Measurements from ENCODE around the gene KRTAP1-1.
"Not testable (repeated sequence)": the region's sequence is repeated elsewhere in the genome, so short reads cannot be mapped to it uniquely, and the experiment has no call there.

Gene KRTAP1-1

DNA sequence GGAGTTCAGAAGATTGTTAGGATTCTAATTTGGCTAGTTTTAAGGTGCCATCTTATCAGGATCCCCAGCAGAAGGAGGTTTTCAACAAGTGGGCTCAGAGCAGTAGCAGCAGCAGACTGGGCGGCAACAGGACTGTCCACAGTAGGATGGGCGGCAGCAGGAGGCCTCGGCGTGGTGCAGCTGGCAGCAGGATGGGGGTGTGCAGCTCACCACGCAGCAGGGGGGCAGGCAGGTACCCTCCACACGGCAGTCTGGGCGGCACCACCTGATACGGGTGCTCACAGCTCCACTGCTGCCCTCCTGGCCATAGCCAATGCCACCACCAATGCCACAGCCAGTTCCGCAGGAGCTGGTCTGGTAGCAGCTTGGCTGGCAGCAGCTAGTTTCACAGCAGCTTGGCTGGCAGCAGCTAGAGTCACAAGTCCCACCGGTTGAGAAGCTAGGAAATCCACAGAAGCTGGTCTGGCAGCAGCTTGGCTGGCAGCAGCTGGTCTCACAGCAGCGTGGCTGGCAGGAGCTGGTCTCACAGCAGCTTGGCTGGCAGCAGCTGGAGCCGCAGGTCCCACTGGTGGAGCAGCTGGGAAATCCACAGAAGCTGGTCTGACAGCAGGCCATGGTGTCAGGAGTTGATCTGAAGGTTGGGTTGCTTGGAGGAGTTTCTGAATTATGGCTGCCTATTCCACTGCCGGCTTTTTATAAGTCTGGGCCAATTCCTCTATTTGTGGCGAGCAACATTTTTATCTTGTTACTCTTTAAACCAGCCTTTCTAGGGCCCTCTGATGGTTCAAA lies at the start of gene KRTAP1-1:
TSS of gene KRTAP1-1 (minus strand) at position 668 of the 789 bp plus-strand sequence. CDS start at position 615, 53 bp downstream.
- peak in 2 of 3 experiments; percentile 53 to 78 for DNase-seq

GRCh38 chr17:41088760-41089352 lies 47.6 kb upstream of the KRTAP1-1 start:
- DNase-seq, result not testable (repeated sequence)

DNA sequence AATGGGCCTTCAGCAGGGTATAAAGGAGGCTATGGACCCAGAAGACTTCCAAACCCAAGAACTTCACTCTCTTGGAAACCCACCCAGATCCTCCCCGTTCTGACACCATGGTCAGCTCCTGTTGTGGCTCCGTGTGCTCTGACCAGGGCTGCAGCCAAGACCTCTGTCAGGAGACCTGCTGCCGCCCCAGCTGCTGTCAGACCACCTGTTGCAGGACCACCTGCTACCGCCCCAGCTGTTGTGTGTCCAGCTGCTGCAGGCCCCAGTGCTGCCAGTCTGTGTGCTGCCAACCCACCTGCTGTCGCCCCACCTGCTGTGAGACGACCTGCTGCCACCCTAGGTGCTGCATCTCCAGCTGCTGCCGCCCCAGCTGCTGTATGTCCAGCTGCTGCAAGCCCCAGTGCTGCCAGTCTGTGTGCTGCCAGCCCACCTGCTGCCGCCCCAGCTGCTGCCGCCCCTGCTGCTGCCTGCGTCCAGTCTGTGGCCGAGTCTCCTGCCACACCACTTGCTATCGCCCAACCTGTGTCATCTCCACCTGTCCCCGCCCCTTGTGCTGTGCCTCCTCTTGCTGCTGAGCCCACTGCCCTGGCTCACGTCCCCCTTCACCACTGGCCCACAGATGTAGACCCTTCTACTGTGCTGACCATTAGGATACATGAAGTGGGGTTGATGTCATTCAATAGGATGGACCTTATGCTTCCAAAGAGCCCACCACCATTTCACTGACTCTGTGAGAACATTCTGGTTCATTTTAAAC lies 43.0 kb upstream of the KRTAP1-1 start, which contains the start of gene KRTAP4-7:
TSS of gene KRTAP4-7 (plus strand) at position 51 of the 757 bp plus-strand sequence. CDS start at position 108, 57 bp downstream.
- not testable (repeated sequence) for DNase-seq

DNA sequence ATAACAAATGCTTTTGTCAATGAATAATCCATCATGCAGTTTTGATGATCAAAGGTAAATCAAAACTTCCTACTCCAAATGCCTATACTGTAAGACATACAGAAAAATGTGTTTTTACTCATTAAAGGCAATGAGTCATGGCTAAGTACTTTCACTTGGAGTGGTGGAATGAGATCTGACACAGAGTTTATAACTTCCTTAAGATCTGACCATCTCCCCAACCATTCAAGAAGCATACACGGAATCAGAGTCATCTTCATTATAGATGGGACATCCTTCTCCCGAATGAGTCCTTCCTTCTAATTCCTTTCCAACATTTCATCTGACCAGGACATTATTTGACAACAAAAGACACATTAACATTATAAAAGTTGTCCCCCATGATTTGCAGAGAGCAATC lies 42.2 kb upstream of the KRTAP1-1 start:
- DNase-seq, result not testable (repeated sequence)

DNA sequence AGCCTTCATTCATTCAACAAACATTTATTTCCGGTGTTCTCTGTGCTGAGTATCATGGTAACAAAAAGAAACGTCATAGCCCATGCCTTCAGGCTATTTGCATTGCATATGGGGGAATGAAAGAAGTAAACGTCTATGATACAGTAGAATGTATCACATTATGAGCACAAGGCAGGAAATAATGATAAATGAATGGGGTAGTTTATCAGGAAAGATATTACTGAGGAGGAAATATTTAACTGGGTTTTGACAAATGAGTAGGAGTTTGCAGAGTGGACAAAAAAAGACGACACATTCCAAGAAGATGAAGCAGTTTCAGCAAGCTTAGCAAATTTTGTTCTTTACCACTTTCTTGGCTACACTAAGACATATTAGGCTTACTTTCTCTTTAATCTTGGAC lies 41.4 kb upstream of the KRTAP1-1 start:
- DNase-seq, result peak in 1 of 3 experiments; percentile 12

GRCh38 chr17:41076788-41077187 lies 35.5 kb upstream of the KRTAP1-1 start:
- DNase-seq, result no peak

DNA sequence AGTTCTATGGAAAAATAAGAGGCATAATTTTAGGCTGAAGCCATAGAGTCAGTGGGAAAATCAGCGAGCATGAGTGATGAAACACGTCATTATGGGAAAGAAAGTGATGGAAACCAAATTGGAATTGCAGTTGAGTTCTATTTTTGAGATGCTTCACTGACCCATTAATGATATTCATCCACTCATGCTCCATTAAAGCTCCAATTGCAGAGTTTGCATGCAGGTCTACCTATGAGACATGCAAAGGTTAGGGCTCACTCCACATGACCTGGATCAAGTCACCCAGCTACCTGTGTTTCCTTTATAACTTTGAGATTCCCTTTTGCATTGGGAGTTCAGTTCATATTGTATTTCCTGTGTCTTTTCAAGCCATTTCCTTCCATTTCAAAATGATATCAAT lies 32.4 kb upstream of the KRTAP1-1 start:
- DNase-seq, result no peak

- peak in 1 of 3 experiments; percentile 24 for DNase-seq
Measured at GRCh38 chr17:41071606-41072360, 30.5 kb upstream of the KRTAP1-1 start.

DNA sequence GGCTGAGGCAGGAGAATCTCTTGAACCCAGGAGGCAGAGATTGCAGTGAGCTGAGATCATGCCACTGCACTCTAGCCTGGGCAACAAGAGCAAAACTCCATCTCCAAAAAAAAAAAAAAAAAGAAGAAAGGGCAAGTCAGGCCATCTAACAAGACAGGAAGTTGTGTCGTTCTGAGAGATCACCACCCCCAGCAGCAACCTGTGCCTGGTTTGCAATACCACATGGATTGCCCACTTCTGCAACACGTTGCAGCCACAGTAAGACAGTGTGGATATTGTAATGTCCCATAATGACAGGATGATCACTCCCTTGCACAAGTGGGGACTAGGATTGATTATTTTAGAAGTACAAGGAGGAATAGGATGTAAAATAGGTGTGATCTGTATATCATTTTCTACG lies 27.8 kb upstream of the KRTAP1-1 start:
- no peak for DNase-seq

- no peak for DNase-seq
Measured at GRCh38 chr17:41067281-41067680, 26.0 kb upstream of the KRTAP1-1 start.

- no peak for DNase-seq
Measured at GRCh38 chr17:41065829-41066624, 24.8 kb upstream of the KRTAP1-1 start, which contains the start of gene KRTAP2-4. TSS of gene KRTAP2-4 (minus strand) at chr17:41065879. CDS start at chr17:41065845, 34 bp downstream.

DNA sequence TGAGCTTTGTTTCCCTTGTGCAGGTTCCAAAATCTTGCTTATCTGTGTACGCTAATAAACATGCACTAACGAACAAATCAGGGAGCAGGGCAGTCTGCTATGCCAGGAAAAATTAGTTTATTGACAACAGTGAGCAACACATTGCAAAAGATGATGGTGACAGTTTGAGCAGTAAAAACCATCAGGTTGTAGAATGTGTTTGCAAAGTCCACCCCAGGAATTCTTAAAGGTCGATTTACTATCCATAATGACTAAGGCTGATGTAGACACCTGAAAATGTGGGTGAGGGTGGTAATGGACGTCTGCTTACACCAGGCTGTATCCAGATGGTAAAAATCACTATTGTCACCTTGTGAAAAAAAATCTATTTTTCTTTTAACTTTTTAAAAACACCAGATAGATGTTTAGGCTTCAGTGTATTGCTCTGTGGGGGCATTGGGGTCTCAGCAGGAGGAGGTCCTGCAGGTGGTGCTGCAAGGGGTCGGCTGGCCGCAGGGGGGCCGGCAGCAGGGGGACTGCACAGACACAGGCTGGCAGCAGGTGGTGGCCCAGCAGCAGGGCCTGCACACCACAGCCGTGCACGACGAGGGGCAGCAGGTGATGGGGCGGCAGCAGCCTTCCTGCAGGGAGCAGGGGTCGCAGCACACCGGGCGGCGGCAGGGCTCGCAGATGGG lies 23.9 kb upstream of the KRTAP1-1 start:
- not testable (repeated sequence) for DNase-seq

DNA sequence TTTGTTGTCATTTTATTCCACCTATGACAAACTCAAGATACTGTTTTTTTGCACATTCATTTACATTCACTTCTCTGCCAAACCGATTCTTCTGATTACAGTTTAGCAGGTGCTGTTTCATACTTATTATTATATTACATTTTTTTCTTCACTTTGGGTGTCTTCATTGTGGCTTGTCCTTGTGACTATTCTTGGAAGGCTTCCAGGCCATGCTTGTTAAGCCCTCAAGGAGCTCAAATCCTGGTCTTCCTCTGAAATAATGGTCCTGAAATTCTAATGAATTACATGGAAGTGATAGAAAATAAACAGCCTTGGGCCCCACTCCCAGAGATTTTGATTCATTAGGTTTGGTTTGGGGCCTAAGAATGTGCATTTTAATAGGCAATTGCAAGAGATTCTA lies 23.1 kb upstream of the KRTAP1-1 start:
- DNase-seq, result no peak

GRCh38 chr17:41063449-41063848 lies 22.2 kb upstream of the KRTAP1-1 start:
- no peak for DNase-seq

DNA sequence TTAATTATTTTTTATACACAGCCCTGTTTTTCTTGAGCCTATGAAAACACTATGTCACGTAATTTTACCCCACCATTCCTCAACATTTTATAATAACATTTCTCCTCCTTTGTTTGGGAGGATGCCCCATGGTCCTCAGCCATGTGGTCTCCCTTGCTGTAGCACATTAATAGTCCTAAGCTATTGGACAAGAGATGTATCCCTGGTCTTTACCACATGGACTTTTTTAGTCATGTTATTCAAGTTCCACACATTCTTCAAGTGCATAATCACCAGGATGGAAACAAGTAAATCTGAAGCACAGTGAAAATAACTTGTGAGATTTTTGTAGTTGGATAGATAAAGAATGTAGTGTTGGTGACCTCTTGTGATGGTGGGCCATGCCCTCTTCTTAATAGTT lies 20.7 kb upstream of the KRTAP1-1 start:
- no peak for DNase-seq

DNA sequence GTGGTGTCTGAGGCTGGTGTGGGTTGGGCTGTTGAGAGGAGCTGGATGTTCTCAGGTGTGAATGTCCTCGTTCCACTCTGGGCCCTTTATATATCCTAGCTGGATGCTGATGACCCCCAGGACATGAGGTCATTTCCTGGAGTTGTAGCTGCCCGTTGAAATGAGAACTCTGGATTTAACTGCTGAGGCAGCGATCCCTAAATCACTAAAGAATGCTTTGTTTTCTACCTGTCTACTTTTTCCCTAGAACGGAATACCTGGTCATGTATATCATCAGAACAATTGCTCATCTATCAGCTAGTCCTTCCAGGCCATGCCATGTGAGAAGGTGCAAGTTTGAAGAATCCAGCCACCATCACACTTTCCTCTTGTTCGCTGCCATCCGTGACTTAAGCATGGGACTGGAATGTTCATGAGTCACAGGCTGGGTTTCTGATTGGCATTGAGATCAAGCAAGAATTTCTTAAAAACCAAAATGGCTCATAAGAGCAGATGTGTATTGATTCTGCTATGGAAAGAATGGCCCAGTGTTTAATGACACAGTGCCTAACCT lies 18.9 kb upstream of the KRTAP1-1 start, which contains the start of gene KRTAP2-3:
TSS of gene KRTAP2-3 (minus strand) at position 63 of the 553 bp plus-strand sequence. CDS start 64 bp downstream, outside the sequence.
- DNase-seq, result no peak

DNA sequence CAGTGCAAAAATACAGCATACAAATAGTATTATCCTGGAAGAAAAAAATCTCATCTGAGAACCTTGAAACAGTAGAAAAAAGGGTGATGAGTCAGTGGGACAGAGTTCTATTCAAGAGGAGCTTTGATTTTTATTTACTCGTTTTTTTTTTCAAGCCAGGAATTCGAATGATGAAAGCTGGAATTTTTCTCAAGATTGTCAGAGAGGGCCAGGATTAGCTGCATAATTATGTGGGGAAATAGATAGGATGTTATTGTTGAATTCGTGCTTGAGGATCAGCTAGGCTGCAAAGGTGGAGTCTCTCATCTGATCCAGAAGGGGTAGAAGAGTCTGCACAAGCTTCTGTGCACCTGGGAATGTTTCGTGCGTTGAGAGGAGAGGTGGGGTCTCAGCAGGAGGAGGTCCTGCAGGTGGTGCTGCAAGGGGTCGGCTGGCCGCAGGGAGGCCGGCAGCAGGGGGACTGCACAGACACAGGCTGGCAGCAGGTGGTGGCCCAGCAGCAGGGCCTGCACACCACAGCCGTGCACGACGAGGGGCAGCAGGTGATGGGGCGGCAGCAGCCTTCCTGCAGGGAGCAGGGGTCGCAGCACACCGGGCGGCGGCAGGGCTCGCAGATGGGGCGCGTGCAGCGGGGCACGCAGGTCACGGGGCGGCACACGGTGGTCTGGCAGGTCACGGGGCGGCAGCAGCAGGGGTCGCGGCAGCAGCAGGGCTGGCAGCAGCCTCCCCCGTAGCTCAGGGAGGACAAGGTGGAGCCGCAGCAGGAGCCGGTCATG lies 18.2 kb upstream of the KRTAP1-1 start:
- DNase-seq, result not testable (repeated sequence)

GRCh38 chr17:41058741-41059140 lies 17.5 kb upstream of the KRTAP1-1 start:
- DNase-seq, result no peak

- no peak for DNase-seq
Measured at GRCh38 chr17:41057547-41057946, 16.3 kb upstream of the KRTAP1-1 start.

DNA sequence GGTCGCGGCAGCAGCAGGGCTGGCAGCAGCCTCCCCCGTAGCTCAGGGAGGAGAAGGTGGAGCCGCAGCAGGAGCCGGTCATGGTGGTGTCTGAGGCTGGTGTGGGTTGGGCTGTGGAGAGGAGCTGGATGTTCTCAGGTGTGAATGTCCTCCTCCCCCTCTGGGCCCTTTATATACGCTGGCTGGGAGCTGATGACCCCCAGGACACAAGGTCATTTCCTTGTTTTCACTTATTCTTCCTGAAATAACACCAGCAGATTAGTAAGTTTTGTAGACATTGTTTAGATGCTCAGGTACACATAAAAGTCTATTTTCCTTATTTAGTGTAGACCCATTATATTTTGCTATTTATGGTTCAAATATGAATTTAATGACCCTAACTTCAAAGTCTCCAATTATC lies 13.9 kb upstream of the KRTAP1-1 start, which contains the start of gene KRTAP2-2:
TSS of gene KRTAP2-2 (minus strand) at position 101 of the 400 bp plus-strand sequence. CDS start at position 82, 19 bp downstream.
- DNase-seq, result not testable (repeated sequence)
